ENCODE results near the gene COBLL1.

The COBLL1 gene

GRCh38 chr2:164887434-164888144 is 46.0 kb upstream of the COBLL1 start:
- no peak overlapping the region for H3K9ac ChIP-seq (ENCODE audit: low read length)
- no peaks in the 10 kb centered on the region for H3K9me3 ChIP-seq (ENCODE audit: low read length)
- H3K9me2 ChIP-seq (ENCODE audit: low read depth, low read length), result no peaks in the 10 kb centered on the region
- no peaks in the 10 kb centered on the region for H3K79me2 ChIP-seq (ENCODE audit: insufficient read depth, low read length)
- no peaks in the 10 kb centered on the region for H4K20me1 ChIP-seq (ENCODE audit: insufficient read depth, low read length)
- no peaks in the 10 kb centered on the region for H3K27me3 ChIP-seq (ENCODE audit: insufficient read depth, low read length)
- no peak overlapping the region for H2AFZ ChIP-seq (ENCODE audit: low read length)
- H3K4me1 ChIP-seq (ENCODE audit: insufficient read depth, low read length, severe bottlenecking), result no peaks in the 10 kb centered on the region
- H3K36me3 ChIP-seq (ENCODE audit: insufficient read depth, low read length), result no peaks in the 10 kb centered on the region
- no peaks in the 10 kb centered on the region for H3F3A ChIP-seq (ENCODE audit: insufficient read depth, low read length)
- H3K27ac ChIP-seq (ENCODE audit: low read depth, low read length, poor library complexity, severe bottlenecking), result no peak overlapping the region
- H3K4me3 ChIP-seq (ENCODE audit: low read depth, low read length, poor library complexity, severe bottlenecking), result no peak overlapping the region
- TF ChIP-seq EZH2 (IDR thresholded peaks at IDR 0.05; ENCODE audit: borderline replicate concordance, low read length), result no peak
- TF ChIP-seq CTCF (IDR thresholded peaks at IDR 0.05; ENCODE audit: low read length), result no peak
- H3K4me2 ChIP-seq (ENCODE audit: low read length), result no peak overlapping the region

DNA sequence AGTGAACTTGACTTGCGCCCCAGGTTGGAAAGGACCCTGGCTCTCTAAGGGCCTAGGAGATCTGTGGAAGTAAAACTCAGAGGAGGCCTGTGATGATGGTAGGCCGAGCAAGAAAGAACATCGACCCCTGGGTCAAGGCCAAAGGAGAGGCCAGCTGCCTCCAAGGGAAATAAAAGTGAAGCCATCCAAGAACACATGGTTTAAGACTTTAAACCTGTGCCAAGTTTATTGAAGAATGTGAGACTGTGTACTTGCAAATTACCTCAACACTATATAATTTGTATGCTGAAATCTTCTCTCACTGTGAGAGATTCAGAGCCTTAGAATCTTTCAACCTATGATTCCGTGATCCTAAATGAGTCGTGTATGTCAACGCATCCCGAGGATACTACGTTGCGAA is 40.7 kb upstream of the COBLL1 start:
- no peak overlapping the region for H3K4me3 ChIP-seq (ENCODE audit: low read depth, low read length, poor library complexity, severe bottlenecking)

GRCh38 chr2:164881524-164881923 is 39.9 kb upstream of the COBLL1 start:
- no peak overlapping the region for H3K27ac ChIP-seq (ENCODE audit: low read depth, low read length, poor library complexity, severe bottlenecking)
- no peaks in the 10 kb centered on the region for H4K20me1 ChIP-seq (ENCODE audit: insufficient read depth, low read length)
- H3K9me2 ChIP-seq (ENCODE audit: low read depth, low read length), result no peaks in the 10 kb centered on the region
- H3F3A ChIP-seq (ENCODE audit: insufficient read depth, low read length), result no peaks in the 10 kb centered on the region
- H3K36me3 ChIP-seq (ENCODE audit: insufficient read depth, low read length), result no peaks in the 10 kb centered on the region
- TF ChIP-seq CTCF (IDR thresholded peaks at IDR 0.05; ENCODE audit: low read length) (no peak), EZH2 (IDR thresholded peaks at IDR 0.05; ENCODE audit: borderline replicate concordance, low read length) (no peak)
- H3K27me3 ChIP-seq (ENCODE audit: insufficient read depth, low read length), result no peaks in the 10 kb centered on the region
- H2AFZ ChIP-seq (ENCODE audit: low read length), result no peak overlapping the region
- no peaks in the 10 kb centered on the region for H3K4me1 ChIP-seq (ENCODE audit: insufficient read depth, low read length, severe bottlenecking)
- H3K9me3 ChIP-seq (ENCODE audit: low read length), result no peaks in the 10 kb centered on the region
- no peaks in the 10 kb centered on the region for H3K79me2 ChIP-seq (ENCODE audit: insufficient read depth, low read length)
- no peak overlapping the region for H3K4me2 ChIP-seq (ENCODE audit: low read length)
- no peak overlapping the region for H3K9ac ChIP-seq (ENCODE audit: low read length)
- no peak overlapping the region for H3K4me3 ChIP-seq (ENCODE audit: low read depth, low read length, poor library complexity, severe bottlenecking)

More for the DNA sequence above, 40.7 kb upstream of the COBLL1 start:
- H3K36me3 ChIP-seq (ENCODE audit: insufficient read depth, low read length), result no peaks in the 10 kb centered on the region
- H3F3A ChIP-seq (ENCODE audit: insufficient read depth, low read length), result no peaks in the 10 kb centered on the region
- TF ChIP-seq EZH2 (IDR thresholded peaks at IDR 0.05; ENCODE audit: borderline replicate concordance, low read length) (no peak), CTCF (IDR thresholded peaks at IDR 0.05; ENCODE audit: low read length) (no peak)
- H3K4me2 ChIP-seq (ENCODE audit: low read length), result no peak overlapping the region
- no peaks in the 10 kb centered on the region for H3K79me2 ChIP-seq (ENCODE audit: insufficient read depth, low read length)
- no peak overlapping the region for H2AFZ ChIP-seq (ENCODE audit: low read length)
- no peaks in the 10 kb centered on the region for H3K9me3 ChIP-seq (ENCODE audit: low read length)
- no peak overlapping the region for H3K9ac ChIP-seq (ENCODE audit: low read length)
- no peaks in the 10 kb centered on the region for H3K4me1 ChIP-seq (ENCODE audit: insufficient read depth, low read length, severe bottlenecking)
- no peaks in the 10 kb centered on the region for H3K9me2 ChIP-seq (ENCODE audit: low read depth, low read length)
- no peaks in the 10 kb centered on the region for H3K27me3 ChIP-seq (ENCODE audit: insufficient read depth, low read length)
- H3K27ac ChIP-seq (ENCODE audit: low read depth, low read length, poor library complexity, severe bottlenecking), result no peak overlapping the region
- no peaks in the 10 kb centered on the region for H4K20me1 ChIP-seq (ENCODE audit: insufficient read depth, low read length)

Measured in OCI-LY1 (cell line).